K562 (cell line): Measurements from ENCODE around the gene PRR14. TPM values are rescaled to one million over a fixed set of nuclear protein-coding genes. Genes with fewer than 3 reads are reported as not detected.

ENCODE experiments used
- CBFB ChIP-seq: sonication (generic); formaldehyde crosslinking; IDR thresholded peaks from 2 replicates; pipeline ENCODE4 v1.4.0; 2020; ENCODE audit warnings: mild to moderate bottlenecking, missing genetic modification reagents
- EGR1 ChIP-seq: fragments of 450-650 bp; conservative IDR thresholded peaks from 2 replicates; pipeline ENCODE4 v1.6.1; 2017; ENCODE audit warnings: mild to moderate bottlenecking
- ELF4 ChIP-seq: fragments of 450-650 bp; formaldehyde crosslinking; IDR thresholded peaks from 2 replicates; pipeline ENCODE4 v1.4.0; 2022; ENCODE audit warnings: missing genetic modification characterization
- GABPA ChIP-seq: fragments of 200-800 bp; sonication (Bioruptor generic); conservative IDR thresholded peaks from 2 replicates; pipeline ENCODE4 v1.6.1; 2016; ENCODE audit warnings: low read depth, missing genetic modification characterization, missing compliant biosample characterization
- GTF3C2 ChIP-seq: IDR thresholded peaks from 3 replicates; pipeline ENCODE4 v1.6.1; 2011; ENCODE audit warnings: borderline replicate concordance, mild to moderate bottlenecking, moderate library complexity; ENCODE audit not compliant: insufficient read length; ENCODE audit errors: extremely low read depth
- HDAC8 ChIP-seq: fragments of 450-650 bp; IDR thresholded peaks from 2 replicates; pipeline ENCODE4 v1.6.1; 2016; ENCODE audit warnings: mild to moderate bottlenecking, missing genetic modification characterization, moderate library complexity, missing compliant biosample characterization
- HDGF ChIP-seq: fragments of 450-650 bp; IDR thresholded peaks from 2 replicates; pipeline ENCODE4 v1.6.1; 2016
- HOXB6 ChIP-seq: fragments of 250-450 bp; sonication (Bioruptor Pico); IDR thresholded peaks from 2 replicates; pipeline ENCODE4 v1.5.1; 2022; ENCODE audit warnings: mild to moderate bottlenecking, borderline replicate concordance
- MAFG ChIP-seq: fragments of 450-650 bp; conservative IDR thresholded peaks from 2 replicates; pipeline ENCODE4 v1.6.1; 2016; ENCODE audit warnings: missing genetic modification characterization, missing compliant biosample characterization
- MECOM ChIP-seq: fragments of 250-450 bp; sonication (Bioruptor Pico); IDR thresholded peaks from 2 replicates; pipeline ENCODE4 v1.8.0; 2022; ENCODE audit warnings: inconsistent platforms
- POLR2H ChIP-seq: IDR thresholded peaks from 2 replicates; pipeline ENCODE4 v1.6.1; 2016; ENCODE audit warnings: missing genetic modification characterization, low read depth, mild to moderate bottlenecking, control low read depth, missing compliant biosample characterization, moderate library complexity
- PTBP1 ChIP-seq: fragments of 200-400 bp; formaldehyde crosslinking; IDR thresholded peaks from 2 replicates; pipeline ENCODE4 v1.6.1; 2017; ENCODE audit warnings: low read depth, low read length
- SRSF1 ChIP-seq: fragments of 200-400 bp; formaldehyde crosslinking; IDR thresholded peaks from 2 replicates; pipeline ENCODE4 v1.6.1; 2017; ENCODE audit warnings: mild to moderate bottlenecking, low read depth, low read length, moderate library complexity
- TBP ChIP-seq: optimal IDR thresholded peaks from 2 replicates; pipeline ENCODE3; 2011; ENCODE audit warnings: low read depth, low read length, improper control_type of control experiment
- TCFL5 ChIP-seq: fragments of 250-450 bp; sonication (Bioruptor Pico); conservative IDR thresholded peaks from 2 replicates; pipeline ENCODE4 v1.6.1; 2021; ENCODE audit warnings: mild to moderate bottlenecking, moderate library complexity, matching md5 sums
- TFE3 ChIP-seq: fragments of 450-650 bp; formaldehyde crosslinking; IDR thresholded peaks from 2 replicates; pipeline ENCODE4 v1.4.0; 2020; ENCODE audit warnings: mild to moderate bottlenecking, mixed read lengths
- TRIM24 ChIP-seq, 2 experiments: fragments of 450-650 bp; IDR thresholded peaks; 2 replicates each; pipeline ENCODE4 v1.6.1; 2016
- VEZF1 ChIP-seq: fragments of 200-800 bp; sonication (Bioruptor generic); IDR thresholded peaks from 2 replicates; pipeline ENCODE4 v1.6.1; 2017; ENCODE audit warnings: missing genetic modification characterization, missing compliant biosample characterization
- ZBTB33 ChIP-seq: sonication (generic); formaldehyde crosslinking; IDR thresholded peaks from 2 replicates; pipeline ENCODE4 v1.8.1; 2023; ENCODE audit warnings: mild to moderate bottlenecking, missing genetic modification reagents
- ZBTB8A ChIP-seq: fragments of 450-650 bp; IDR thresholded peaks from 2 replicates; pipeline ENCODE4 v1.6.1; 2018; ENCODE audit warnings: mild to moderate bottlenecking, moderate library complexity; ENCODE audit not compliant: partially characterized antibody
- polyA plus RNA-seq, 8 experiments: library from polyadenylated mRNA; depleted of rRNA in 4 of 8; stranded (reverse) in 5 of 8; unstranded in 3 of 8; fragments of >200 nt; fragmentation: Nextera tagmentation in 2 of 8; fragmentation: Illumina TruSeq in 1 of 8; extraction: Ambion mirVana in 2 of 8; extraction: Trizol in 1 of 8; gene quantifications; 2 replicates each; pipeline versions ENCODE4 v1.2.1 to v1.2.3, GENCODE V29; 2011 to 2014; ENCODE audit warnings: inconsistent platforms in 1 of 8, missing spikeins in 1 of 8
- total RNA-seq, 7 experiments: library from RNA; depleted of rRNA in 6 of 7; stranded (reverse); fragments of >200 nt in 6 of 7; fragmentation: Illumina TruSeq in 2 of 7; extraction: Trizol in 2 of 7; gene quantifications; 2 replicates each; pipeline versions ENCODE4 v1.2.1 to v1.2.3, GENCODE V29; 2011 to 2021; ENCODE audit warnings: low replicate concordance in 1 of 7

Gene PRR14
- total and polyA plus RNA-seq, 9 of the 15 experiments (the other 6 are each of a cell fraction or from before 2014, with no cell fraction given) = 2.2 to 63.1 (median 11.5) TPM

GRCh38 chr16:30698139-30698815 is 47.5 kb downstream of the PRR14 start (continued):
- peak; percentile 11; the same call in 1 of the 2 replicates for TF ChIP-seq ZBTB33 (CRISPR knock-in tag)
- TF ChIP-seq SRSF1 = peak; percentile 91
- no peak for TF ChIP-seq HOXB6 (CRISPR knock-in tag)
- TF ChIP-seq POLR2H (tag) = peak; percentile 95
- no peak for TF ChIP-seq TFE3
- TF ChIP-seq HDGF = no peak
- no peak for TF ChIP-seq MAFG
- peak; percentile 99 for TF ChIP-seq VEZF1 (CRISPR knock-in tag)
- no peak for TF ChIP-seq ZBTB8A
- TF ChIP-seq HDAC8 (tag) = no peak
- TF ChIP-seq GABPA (tag) = no peak
- peak; percentile 94 for TF ChIP-seq TBP
- TF ChIP-seq GTF3C2 = no peak
- TF ChIP-seq CBFB (CRISPR knock-in tag) = 0 out of 2 replicates have a peak, but pooled peaks have one; percentile 14
- TF ChIP-seq ELF4 (CRISPR knock-in tag) = peak; percentile 60
- TF ChIP-seq EGR1 = peak; percentile 86
- TF ChIP-seq TRIM24 (IDR thresholded peaks at IDR 0.05) = peak in 1 of 2 experiments; percentile 69; a peak in 1 of 4 replicates
- TF ChIP-seq TCFL5 (CRISPR knock-in tag) = no peak
- TF ChIP-seq PTBP1 = no peak
- TF ChIP-seq MECOM = no peak
